A549 treated with Mapracorat at 1 μM for 4 hours (cell line): ENCODE results near the gene CTAGE1. TPM values are rescaled to one million over a fixed set of nuclear protein-coding genes. Genes with fewer than 3 reads are reported as not detected.

ENCODE experiments used
- total RNA-seq: library from RNA; stranded (reverse); fragments of 200-300 nt; extraction: Qiagen RNA extraction; gene quantifications from 5 replicates; pipeline ENCODE4 v1.2.3, GENCODE V29; 2022

The CTAGE1 gene
- total RNA-seq, result not detected in 5 replicates

DNA sequence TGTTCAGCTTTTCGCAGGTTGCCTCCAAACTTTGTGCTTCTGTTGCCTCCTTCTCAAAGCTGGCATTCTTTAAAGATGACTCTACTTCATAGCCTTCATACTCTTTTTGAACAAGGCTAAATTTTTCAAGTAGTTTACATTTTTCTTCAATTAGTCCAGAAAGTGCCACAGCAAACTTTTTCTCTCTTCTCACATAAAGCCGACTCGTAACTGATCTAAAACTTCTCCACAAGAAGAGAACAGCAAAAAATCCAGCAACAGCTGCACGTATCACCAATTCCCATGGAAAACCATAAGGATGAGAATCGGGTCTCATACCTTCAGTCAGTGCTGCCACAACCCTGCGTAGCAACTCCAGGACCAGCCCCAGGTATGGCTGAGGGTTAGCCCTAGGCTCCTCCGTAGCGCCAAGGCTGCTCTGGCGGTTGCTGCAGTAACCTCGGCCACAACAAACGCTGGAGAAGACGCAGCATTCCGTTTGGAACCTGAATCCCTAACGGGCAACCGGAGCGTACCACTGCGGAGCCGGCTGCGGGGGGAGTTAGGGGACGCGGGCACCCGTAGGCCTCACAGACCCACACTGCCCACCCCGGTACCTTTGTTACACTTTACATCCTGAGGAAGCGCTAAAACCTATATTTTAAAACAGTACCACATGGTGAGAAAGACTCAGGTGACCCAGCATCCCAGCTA is at the start of gene CTAGE1:
TSS of gene CTAGE1 (minus strand) at position 420 of the 693 bp plus-strand sequence. CDS start at position 316, 104 bp downstream.

Other genes with a start within 250 kb of the CTAGE1 start
- gene GATA6, start 248.3 kb downstream of the CTAGE1 start, total RNA-seq, result 1.1 to 2.0 TPM (median 1.6 TPM) in 5 replicates